GM21360 (cell line): Measurements from ENCODE around the gene SIRT4.

Experiments used
- ATAC-seq: cut with Tn5 transposase; IDR thresholded peaks from one replicate; pipeline ENCODE4 v1.9.1; 2021; ENCODE audit warnings: mild to moderate bottlenecking, moderate library complexity; ENCODE audit not compliant: unreplicated experiment

Gene SIRT4

GRCh38 chr12:120278137-120279069 lies 23.7 kb upstream of the SIRT4 start:
- no peak for ATAC-seq

GRCh38 chr12:120283318-120283717 lies 18.8 kb upstream of the SIRT4 start:
- ATAC-seq, result no peak

GRCh38 chr12:120284381-120284780 lies 17.7 kb upstream of the SIRT4 start:
- ATAC-seq, result no peak

GRCh38 chr12:120286768-120287490 lies 15.2 kb upstream of the SIRT4 start:
- no peak for ATAC-seq

- no peak for ATAC-seq
These were observed 14.6 kb upstream of the SIRT4 start for GRCh38 chr12:120287491-120287890.

- no peak for ATAC-seq
These were observed 11.4 kb upstream of the SIRT4 start for GRCh38 chr12:120290609-120291305.

- ATAC-seq, result no peak
These were observed 9.8 kb upstream of the SIRT4 start for GRCh38 chr12:120292411-120292660.

GRCh38 chr12:120292661-120293531 lies 9.2 kb upstream of the SIRT4 start, which contains the start of gene RNU4-1:
Gene RNU4-1, minus strand, starts transcription at chr12:120293237.
- peak; percentile 40 for ATAC-seq

GRCh38 chr12:120314220-120314619 lies 12.1 kb downstream of the SIRT4 start:
- no peak for ATAC-seq

GRCh38 chr12:120316798-120317223 lies 14.7 kb downstream of the SIRT4 start:
- ATAC-seq, result no peak

- ATAC-seq, result peak; percentile 96
These were observed 15.3 kb downstream of the SIRT4 start for GRCh38 chr12:120317224-120318105.

GRCh38 chr12:120321382-120322202 lies 19.5 kb downstream of the SIRT4 start:
- no peak for ATAC-seq

GRCh38 chr12:120323772-120324171 lies 21.7 kb downstream of the SIRT4 start:
- ATAC-seq, result no peak

- ATAC-seq, result no peak
These were observed 22.8 kb downstream of the SIRT4 start for GRCh38 chr12:120324841-120325417.

GRCh38 chr12:120327593-120327992 lies 25.5 kb downstream of the SIRT4 start, which contains the start of gene PLA2G1B:
Gene PLA2G1B, minus strand, starts transcription at chr12:120327779. Its CDS starts 26 bp downstream, at chr12:120327753.
- no peak for ATAC-seq

GRCh38 chr12:120328228-120328627 lies 26.1 kb downstream of the SIRT4 start:
- no peak for ATAC-seq

GRCh38 chr12:120331390-120331789 lies 29.3 kb downstream of the SIRT4 start:
- no peak for ATAC-seq

- no peak for ATAC-seq
These were observed 29.9 kb downstream of the SIRT4 start for GRCh38 chr12:120332041-120332440.
